NCI-H187 (cell line): ENCODE results near the gene CORO2A.
A peak's percentile ranks its signal among the peaks of the same experiment; 100 is the strongest.

Experiments used
- DNase-seq, 2 experiments: peaks; one replicate each; lab custom pipeline; 2025; lab: John Stamatoyannopoulos, UW

CORO2A gene

GRCh38 chr9:98192503-98193335, at the start of gene CORO2A:
TSS of gene CORO2A (minus strand) at chr9:98192637. CDS start at chr9:98157660, 34,977 bp downstream.
- DNase-seq = peak; percentile 49 to 54

GRCh38 chr9:98241357-98242300, 49.2 kb upstream of the CORO2A start:
- no peak for DNase-seq

GRCh38 chr9:98240475-98240874, 48.0 kb upstream of the CORO2A start:
- DNase-seq = no peak

GRCh38 chr9:98236901-98237487, 44.6 kb upstream of the CORO2A start:
- DNase-seq = no peak

GRCh38 chr9:98235126-98235525, 42.7 kb upstream of the CORO2A start:
- DNase-seq = no peak

GRCh38 chr9:98234245-98234825, 41.9 kb upstream of the CORO2A start:
- DNase-seq = no peak

- DNase-seq = no peak
These were observed 40.5 kb upstream of the CORO2A start for GRCh38 chr9:98232926-98233325.

GRCh38 chr9:98231770-98232478, 39.5 kb upstream of the CORO2A start:
- DNase-seq = no peak

- DNase-seq = no peak
These were observed 38.4 kb upstream of the CORO2A start for GRCh38 chr9:98230789-98231188.

- no peak for DNase-seq
These were observed 37.9 kb upstream of the CORO2A start for GRCh38 chr9:98230304-98230703.

GRCh38 chr9:98229620-98230019, 37.2 kb upstream of the CORO2A start:
- no peak for DNase-seq

GRCh38 chr9:98229090-98229395, 36.6 kb upstream of the CORO2A start:
- DNase-seq = no peak

GRCh38 chr9:98228392-98229089, 36.1 kb upstream of the CORO2A start:
- no peak for DNase-seq

- no peak for DNase-seq
These were observed 35.4 kb upstream of the CORO2A start for GRCh38 chr9:98227883-98228282.

- DNase-seq = no peak
These were observed 34.5 kb upstream of the CORO2A start for GRCh38 chr9:98226957-98227356.

GRCh38 chr9:98226516-98226915, 34.1 kb upstream of the CORO2A start:
- no peak for DNase-seq

GRCh38 chr9:98225015-98225442, 32.6 kb upstream of the CORO2A start:
- no peak for DNase-seq

- DNase-seq = no peak
These were observed 30.7 kb upstream of the CORO2A start for GRCh38 chr9:98222885-98223691.

GRCh38 chr9:98220911-98221310, 28.5 kb upstream of the CORO2A start:
- no peak for DNase-seq

- no peak for DNase-seq
These were observed 27.4 kb upstream of the CORO2A start for GRCh38 chr9:98219794-98220370.
